NCI-H187 (cell line): ENCODE measurements around the gene DENND1B.
"Not testable (repeated sequence)": the region's sequence is repeated elsewhere in the genome, so short reads cannot be mapped to it uniquely, and the experiment has no call there.

Experiments used
- DNase-seq, 2 experiments: peaks; one replicate each; lab custom pipeline; 2025; lab: John Stamatoyannopoulos, UW

The DENND1B gene

GRCh38 chr1:197553281-197553680 lies 222.0 kb downstream of the DENND1B start:
- DNase-seq: no peak

- DNase-seq: no peak
These were observed 228.3 kb downstream of the DENND1B start for GRCh38 chr1:197546989-197547388.

- no peak for DNase-seq
These were observed 230.7 kb downstream of the DENND1B start for GRCh38 chr1:197544553-197544952.

GRCh38 chr1:197544130-197544529 lies 231.2 kb downstream of the DENND1B start:
- DNase-seq: no peak

- no peak for DNase-seq
These were observed 233.9 kb downstream of the DENND1B start for GRCh38 chr1:197541411-197541810.

GRCh38 chr1:197526736-197527371 lies 248.4 kb downstream of the DENND1B start:
- DNase-seq: no peak

- DNase-seq: no peak
These were observed 254.1 kb downstream of the DENND1B start for GRCh38 chr1:197521118-197521739.

- no peak for DNase-seq
These were observed 255.4 kb downstream of the DENND1B start for GRCh38 chr1:197519741-197520334.

- DNase-seq: no peak
These were observed 259.9 kb downstream of the DENND1B start for GRCh38 chr1:197515421-197515820.

GRCh38 chr1:197510691-197511378 lies 264.4 kb downstream of the DENND1B start:
- no peak for DNase-seq

GRCh38 chr1:197496722-197497121 lies 278.6 kb downstream of the DENND1B start:
- no peak for DNase-seq

GRCh38 chr1:197491505-197491904 lies 283.8 kb downstream of the DENND1B start:
- DNase-seq: not testable (repeated sequence)

- peak in 1 of 2 experiments; percentile 4 for DNase-seq
These were observed 288.3 kb downstream of the DENND1B start for GRCh38 chr1:197486946-197487345.

GRCh38 chr1:197485790-197486189 lies 289.5 kb downstream of the DENND1B start:
- DNase-seq: no peak

- DNase-seq: no peak
These were observed 294.2 kb downstream of the DENND1B start for GRCh38 chr1:197481101-197481500.

- no peak for DNase-seq
These were observed 294.8 kb downstream of the DENND1B start for GRCh38 chr1:197480446-197480845.

- no peak for DNase-seq
These were observed 303.1 kb downstream of the DENND1B start for GRCh38 chr1:197472141-197472540.

GRCh38 chr1:197471248-197471985 lies 303.9 kb downstream of the DENND1B start:
- no peak for DNase-seq

- DNase-seq: no peak
These were observed 304.9 kb downstream of the DENND1B start for GRCh38 chr1:197470330-197470729.

GRCh38 chr1:197469620-197470210 lies 305.6 kb downstream of the DENND1B start:
- no peak for DNase-seq

- DNase-seq: no peak
These were observed 306.6 kb downstream of the DENND1B start for GRCh38 chr1:197468543-197469175.
